ENCODE data around the gene RPL36A.

DNA sequence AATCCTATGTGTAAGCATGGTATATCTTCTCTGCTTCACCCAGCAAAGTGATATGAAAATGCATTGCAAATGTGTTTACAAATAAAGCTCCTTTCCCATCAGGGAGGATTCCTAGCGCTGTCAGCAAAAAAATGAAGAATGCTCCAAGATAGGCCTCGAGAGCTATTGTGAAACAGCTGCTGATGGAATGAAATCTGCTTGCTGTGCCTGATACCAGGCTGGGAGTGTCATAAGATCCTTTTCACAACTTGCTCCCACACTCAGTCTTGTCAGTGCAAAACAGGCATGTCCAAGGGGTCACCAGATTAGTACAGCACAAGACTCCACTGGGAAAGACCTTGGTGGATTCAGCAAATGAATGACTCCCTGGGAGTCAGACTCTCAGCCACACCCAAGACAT, 51.3 kb downstream of the RPL36A start:
- TF ChIP-seq, protein P1, sequence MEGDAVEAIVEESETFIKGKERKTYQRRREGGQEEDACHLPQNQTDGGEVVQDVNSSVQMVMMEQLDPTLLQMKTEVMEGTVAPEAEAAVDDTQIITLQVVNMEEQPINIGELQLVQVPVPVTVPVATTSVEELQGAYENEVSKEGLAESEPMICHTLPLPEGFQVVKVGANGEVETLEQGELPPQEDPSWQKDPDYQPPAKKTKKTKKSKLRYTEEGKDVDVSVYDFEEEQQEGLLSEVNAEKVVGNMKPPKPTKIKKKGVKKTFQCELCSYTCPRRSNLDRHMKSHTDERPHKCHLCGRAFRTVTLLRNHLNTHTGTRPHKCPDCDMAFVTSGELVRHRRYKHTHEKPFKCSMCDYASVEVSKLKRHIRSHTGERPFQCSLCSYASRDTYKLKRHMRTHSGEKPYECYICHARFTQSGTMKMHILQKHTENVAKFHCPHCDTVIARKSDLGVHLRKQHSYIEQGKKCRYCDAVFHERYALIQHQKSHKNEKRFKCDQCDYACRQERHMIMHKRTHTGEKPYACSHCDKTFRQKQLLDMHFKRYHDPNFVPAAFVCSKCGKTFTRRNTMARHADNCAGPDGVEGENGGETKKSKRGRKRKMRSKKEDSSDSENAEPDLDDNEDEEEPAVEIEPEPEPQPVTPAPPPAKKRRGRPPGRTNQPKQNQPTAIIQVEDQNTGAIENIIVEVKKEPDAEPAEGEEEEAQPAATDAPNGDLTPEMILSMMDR (IDR thresholded peaks at IDR 0.05) = no peak
- no peak for TF ChIP-seq ZFX (IDR thresholded peaks at IDR 0.05; ENCODE audit: borderline replicate concordance)
